Mammary epithelial cell (primary cell): ENCODE results near the gene SNAPC5.

ENCODE experiments used
- CTCF ChIP-seq, 2 donors: IDR thresholded peaks in 1 of 2; conservative IDR thresholded peaks in 1 of 2; 2 replicates each; pipeline ENCODE4 v1.5.1; 2011 to 2012; ENCODE audit warnings: inconsistent platforms in 2 of 2, low read length in 2 of 2, mild to moderate bottlenecking in 2 of 2, control low read depth in 1 of 2, low read depth in 1 of 2; ENCODE audit not compliant: insufficient read depth in 1 of 2; ENCODE audit errors: extremely low read depth in 1 of 2
- EZH2 ChIP-seq: IDR thresholded peaks from 2 replicates; pipeline ENCODE4 v1.6.1; 2012; ENCODE audit warnings: low read length, inconsistent platforms, borderline replicate concordance

GRCh38 chr15:66486887-66487286, 10.7 kb downstream of the SNAPC5 start:
- TF ChIP-seq CTCF (conservative IDR thresholded peaks at IDR 0.05 in 1 of 2, IDR thresholded peaks at IDR 0.05 in 1 of 2; ENCODE audit: extremely low read depth in 1 of 2, insufficient read depth in 1 of 2, low read depth in 1 of 2, low read length in 2 of 2): no peak
- no peak for TF ChIP-seq EZH2
